ENCODE results near the gene GLRX5. TPM values are rescaled to one million over a fixed set of nuclear protein-coding genes. Genes with fewer than 3 reads are reported as not detected.

The GLRX5 gene
- total and polyA plus RNA-seq, 2 experiments from 2014 or later, result 91.4 to 130 TPM

DNA sequence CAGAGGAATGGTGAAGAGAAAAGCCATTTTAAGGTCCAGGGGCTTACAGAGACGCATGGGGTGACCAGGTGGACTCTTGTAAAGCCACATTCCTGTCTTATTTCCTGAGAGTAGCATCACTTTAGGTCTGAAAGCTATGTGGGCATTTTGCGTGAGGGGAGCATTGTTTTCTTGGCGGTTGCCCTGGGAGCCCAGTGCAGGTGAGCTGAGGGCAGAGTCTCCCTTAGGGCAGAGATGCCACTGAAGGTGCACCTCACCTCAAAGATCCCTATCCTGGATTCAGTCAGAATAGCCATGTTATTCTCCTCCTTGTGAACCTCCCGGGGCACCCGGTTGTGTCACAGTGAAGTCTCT lies 12.4 kb downstream of the GLRX5 start:
- Mint-ChIP-seq H3K4me3 (no peak overlapping the region), H3K27ac (no peak overlapping the region), H3K9me3 (no peaks in the 10 kb centered on the region; the same call in 1 of the 3 replicates), H3K4me1 (peaks cover 4% of the 10 kb centered on the region), H3K36me3 (ENCODE audit: low read depth) (peaks cover 19% of the 10 kb centered on the region; the same call in 2 of the 3 replicates), H3K27me3 (ENCODE audit: insufficient read depth, low read depth, poor library complexity) (peaks cover 5% of the 10 kb centered on the region)
- no peaks in the 10 kb centered on the region for H3K9me2 ChIP-seq (ENCODE audit: insufficient read depth)
- H3K4me3 ChIP-seq, result no peak overlapping the region
- DNase-seq (ENCODE audit: low spot score) (no peak), ATAC-seq (no peak)
- H3K4me1 ChIP-seq (ENCODE audit: insufficient read depth), result no peaks in the 10 kb centered on the region
- no peak overlapping the region for H2AFZ ChIP-seq
- H4K20me1 ChIP-seq (replicated peaks; ENCODE audit: insufficient read depth), result peaks cover 48% of the 10 kb centered on the region; the same call in 1 of the 2 replicates
- H3K4me2 ChIP-seq, result no peak overlapping the region
- TF ChIP-seq NANOG (IDR thresholded peaks at IDR 0.05; ENCODE audit: borderline replicate concordance), result no peak
- TF ChIP-seq CREB1 (CRISPR knock-in tag; IDR thresholded peaks at IDR 0.05; ENCODE audit: low read depth), result no peak
- TF ChIP-seq, protein P1, sequence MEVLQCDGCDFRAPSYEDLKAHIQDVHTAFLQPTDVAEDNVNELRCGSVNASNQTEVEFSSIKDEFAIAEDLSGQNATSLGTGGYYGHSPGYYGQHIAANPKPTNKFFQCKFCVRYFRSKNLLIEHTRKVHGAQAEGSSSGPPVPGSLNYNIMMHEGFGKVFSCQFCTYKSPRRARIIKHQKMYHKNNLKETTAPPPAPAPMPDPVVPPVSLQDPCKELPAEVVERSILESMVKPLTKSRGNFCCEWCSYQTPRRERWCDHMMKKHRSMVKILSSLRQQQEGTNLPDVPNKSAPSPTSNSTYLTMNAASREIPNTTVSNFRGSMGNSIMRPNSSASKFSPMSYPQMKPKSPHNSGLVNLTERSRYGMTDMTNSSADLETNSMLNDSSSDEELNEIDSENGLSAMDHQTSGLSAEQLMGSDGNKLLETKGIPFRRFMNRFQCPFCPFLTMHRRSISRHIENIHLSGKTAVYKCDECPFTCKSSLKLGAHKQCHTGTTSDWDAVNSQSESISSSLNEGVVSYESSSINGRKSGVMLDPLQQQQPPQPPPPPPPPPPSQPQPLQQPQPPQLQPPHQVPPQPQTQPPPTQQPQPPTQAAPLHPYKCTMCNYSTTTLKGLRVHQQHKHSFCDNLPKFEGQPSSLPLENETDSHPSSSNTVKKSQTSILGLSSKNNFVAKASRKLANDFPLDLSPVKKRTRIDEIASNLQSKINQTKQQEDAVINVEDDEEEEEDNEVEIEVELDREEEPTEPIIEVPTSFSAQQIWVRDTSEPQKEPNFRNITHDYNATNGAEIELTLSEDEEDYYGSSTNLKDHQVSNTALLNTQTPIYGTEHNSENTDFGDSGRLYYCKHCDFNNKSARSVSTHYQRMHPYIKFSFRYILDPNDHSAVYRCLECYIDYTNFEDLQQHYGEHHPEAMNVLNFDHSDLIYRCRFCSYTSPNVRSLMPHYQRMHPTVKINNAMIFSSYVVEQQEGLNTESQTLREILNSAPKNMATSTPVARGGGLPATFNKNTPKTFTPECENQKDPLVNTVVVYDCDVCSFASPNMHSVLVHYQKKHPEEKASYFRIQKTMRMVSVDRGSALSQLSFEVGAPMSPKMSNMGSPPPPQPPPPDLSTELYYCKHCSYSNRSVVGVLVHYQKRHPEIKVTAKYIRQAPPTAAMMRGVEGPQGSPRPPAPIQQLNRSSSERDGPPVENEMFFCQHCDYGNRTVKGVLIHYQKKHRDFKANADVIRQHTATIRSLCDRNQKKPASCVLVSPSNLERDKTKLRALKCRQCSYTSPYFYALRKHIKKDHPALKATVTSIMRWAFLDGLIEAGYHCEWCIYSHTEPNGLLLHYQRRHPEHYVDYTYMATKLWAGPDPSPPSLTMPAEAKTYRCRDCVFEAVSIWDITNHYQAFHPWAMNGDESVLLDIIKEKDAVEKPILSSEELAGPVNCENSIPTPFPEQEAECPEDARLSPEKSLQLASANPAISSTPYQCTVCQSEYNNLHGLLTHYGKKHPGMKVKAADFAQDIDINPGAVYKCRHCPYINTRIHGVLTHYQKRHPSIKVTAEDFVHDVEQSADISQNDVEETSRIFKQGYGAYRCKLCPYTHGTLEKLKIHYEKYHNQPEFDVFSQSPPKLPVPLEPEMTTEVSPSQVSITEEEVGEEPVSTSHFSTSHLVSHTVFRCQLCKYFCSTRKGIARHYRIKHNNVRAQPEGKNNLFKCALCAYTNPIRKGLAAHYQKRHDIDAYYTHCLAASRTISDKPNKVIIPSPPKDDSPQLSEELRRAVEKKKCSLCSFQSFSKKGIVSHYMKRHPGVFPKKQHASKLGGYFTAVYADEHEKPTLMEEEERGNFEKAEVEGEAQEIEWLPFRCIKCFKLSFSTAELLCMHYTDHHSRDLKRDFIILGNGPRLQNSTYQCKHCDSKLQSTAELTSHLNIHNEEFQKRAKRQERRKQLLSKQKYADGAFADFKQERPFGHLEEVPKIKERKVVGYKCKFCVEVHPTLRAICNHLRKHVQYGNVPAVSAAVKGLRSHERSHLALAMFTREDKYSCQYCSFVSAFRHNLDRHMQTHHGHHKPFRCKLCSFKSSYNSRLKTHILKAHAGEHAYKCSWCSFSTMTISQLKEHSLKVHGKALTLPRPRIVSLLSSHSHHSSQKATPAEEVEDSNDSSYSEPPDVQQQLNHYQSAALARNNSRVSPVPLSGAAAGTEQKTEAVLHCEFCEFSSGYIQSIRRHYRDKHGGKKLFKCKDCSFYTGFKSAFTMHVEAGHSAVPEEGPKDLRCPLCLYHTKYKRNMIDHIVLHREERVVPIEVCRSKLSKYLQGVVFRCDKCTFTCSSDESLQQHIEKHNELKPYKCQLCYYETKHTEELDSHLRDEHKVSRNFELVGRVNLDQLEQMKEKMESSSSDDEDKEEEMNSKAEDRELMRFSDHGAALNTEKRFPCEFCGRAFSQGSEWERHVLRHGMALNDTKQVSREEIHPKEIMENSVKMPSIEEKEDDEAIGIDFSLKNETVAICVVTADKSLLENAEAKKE (CRISPR knock-in tag; IDR thresholded peaks at IDR 0.05), result no peak
- TF ChIP-seq POLR2AphosphoS5 (IDR thresholded peaks at IDR 0.05; ENCODE audit: low read depth), result no peak
- TF ChIP-seq, protein P2, sequence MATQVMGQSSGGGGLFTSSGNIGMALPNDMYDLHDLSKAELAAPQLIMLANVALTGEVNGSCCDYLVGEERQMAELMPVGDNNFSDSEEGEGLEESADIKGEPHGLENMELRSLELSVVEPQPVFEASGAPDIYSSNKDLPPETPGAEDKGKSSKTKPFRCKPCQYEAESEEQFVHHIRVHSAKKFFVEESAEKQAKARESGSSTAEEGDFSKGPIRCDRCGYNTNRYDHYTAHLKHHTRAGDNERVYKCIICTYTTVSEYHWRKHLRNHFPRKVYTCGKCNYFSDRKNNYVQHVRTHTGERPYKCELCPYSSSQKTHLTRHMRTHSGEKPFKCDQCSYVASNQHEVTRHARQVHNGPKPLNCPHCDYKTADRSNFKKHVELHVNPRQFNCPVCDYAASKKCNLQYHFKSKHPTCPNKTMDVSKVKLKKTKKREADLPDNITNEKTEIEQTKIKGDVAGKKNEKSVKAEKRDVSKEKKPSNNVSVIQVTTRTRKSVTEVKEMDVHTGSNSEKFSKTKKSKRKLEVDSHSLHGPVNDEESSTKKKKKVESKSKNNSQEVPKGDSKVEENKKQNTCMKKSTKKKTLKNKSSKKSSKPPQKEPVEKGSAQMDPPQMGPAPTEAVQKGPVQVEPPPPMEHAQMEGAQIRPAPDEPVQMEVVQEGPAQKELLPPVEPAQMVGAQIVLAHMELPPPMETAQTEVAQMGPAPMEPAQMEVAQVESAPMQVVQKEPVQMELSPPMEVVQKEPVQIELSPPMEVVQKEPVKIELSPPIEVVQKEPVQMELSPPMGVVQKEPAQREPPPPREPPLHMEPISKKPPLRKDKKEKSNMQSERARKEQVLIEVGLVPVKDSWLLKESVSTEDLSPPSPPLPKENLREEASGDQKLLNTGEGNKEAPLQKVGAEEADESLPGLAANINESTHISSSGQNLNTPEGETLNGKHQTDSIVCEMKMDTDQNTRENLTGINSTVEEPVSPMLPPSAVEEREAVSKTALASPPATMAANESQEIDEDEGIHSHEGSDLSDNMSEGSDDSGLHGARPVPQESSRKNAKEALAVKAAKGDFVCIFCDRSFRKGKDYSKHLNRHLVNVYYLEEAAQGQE (IDR thresholded peaks at IDR 0.05; ENCODE audit: unreplicated experiment), result no peak
- TF ChIP-seq STAT1 (IDR thresholded peaks at IDR 0.05; ENCODE audit: unreplicated experiment), result no peak
- TF ChIP-seq, protein P3, sequence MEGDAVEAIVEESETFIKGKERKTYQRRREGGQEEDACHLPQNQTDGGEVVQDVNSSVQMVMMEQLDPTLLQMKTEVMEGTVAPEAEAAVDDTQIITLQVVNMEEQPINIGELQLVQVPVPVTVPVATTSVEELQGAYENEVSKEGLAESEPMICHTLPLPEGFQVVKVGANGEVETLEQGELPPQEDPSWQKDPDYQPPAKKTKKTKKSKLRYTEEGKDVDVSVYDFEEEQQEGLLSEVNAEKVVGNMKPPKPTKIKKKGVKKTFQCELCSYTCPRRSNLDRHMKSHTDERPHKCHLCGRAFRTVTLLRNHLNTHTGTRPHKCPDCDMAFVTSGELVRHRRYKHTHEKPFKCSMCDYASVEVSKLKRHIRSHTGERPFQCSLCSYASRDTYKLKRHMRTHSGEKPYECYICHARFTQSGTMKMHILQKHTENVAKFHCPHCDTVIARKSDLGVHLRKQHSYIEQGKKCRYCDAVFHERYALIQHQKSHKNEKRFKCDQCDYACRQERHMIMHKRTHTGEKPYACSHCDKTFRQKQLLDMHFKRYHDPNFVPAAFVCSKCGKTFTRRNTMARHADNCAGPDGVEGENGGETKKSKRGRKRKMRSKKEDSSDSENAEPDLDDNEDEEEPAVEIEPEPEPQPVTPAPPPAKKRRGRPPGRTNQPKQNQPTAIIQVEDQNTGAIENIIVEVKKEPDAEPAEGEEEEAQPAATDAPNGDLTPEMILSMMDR (conservative IDR thresholded peaks at IDR 0.05; ENCODE audit: low read depth in 2 of 2), result no peak
- TF ChIP-seq, protein P4, sequence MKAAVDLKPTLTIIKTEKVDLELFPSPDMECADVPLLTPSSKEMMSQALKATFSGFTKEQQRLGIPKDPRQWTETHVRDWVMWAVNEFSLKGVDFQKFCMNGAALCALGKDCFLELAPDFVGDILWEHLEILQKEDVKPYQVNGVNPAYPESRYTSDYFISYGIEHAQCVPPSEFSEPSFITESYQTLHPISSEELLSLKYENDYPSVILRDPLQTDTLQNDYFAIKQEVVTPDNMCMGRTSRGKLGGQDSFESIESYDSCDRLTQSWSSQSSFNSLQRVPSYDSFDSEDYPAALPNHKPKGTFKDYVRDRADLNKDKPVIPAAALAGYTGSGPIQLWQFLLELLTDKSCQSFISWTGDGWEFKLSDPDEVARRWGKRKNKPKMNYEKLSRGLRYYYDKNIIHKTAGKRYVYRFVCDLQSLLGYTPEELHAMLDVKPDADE (IDR thresholded peaks at IDR 0.05), result no peak
- TF ChIP-seq ZNF114 (CRISPR knock-in tag; IDR thresholded peaks at IDR 0.05), result no peak
- TF ChIP-seq ZNF331 (CRISPR knock-in tag; IDR thresholded peaks at IDR 0.05; ENCODE audit: low read depth), result no peak
- TF ChIP-seq EZH2phosphoT487 (IDR thresholded peaks at IDR 0.05; ENCODE audit: unreplicated experiment), result no peak
- no peak for TF ChIP-seq EZH2 (IDR thresholded peaks at IDR 0.05; ENCODE audit: low read depth, unreplicated experiment)
- TF ChIP-seq JUNB (IDR thresholded peaks at IDR 0.05; ENCODE audit: unreplicated experiment), result no peak
- no peaks in the 10 kb centered on the region for H3K36me3 ChIP-seq (ENCODE audit: insufficient read depth)
- H3K79me2 ChIP-seq (replicated peaks; ENCODE audit: insufficient read depth), result peaks cover 28% of the 10 kb centered on the region
- no peaks in the 10 kb centered on the region for H3K27me3 ChIP-seq (ENCODE audit: insufficient read depth)
- H3K27ac ChIP-seq (ENCODE audit: low read depth), result no peak overlapping the region
- H3F3A ChIP-seq (replicated peaks; ENCODE audit: low read depth), result no peaks in the 10 kb centered on the region
